AG10803 (cell line): ENCODE measurements around the gene CORIN.

ENCODE experiments used
- DNase-seq: peaks from one replicate; pipeline ENCODE4 v3.0.0; 2010; ENCODE audit warnings: low read depth
- H3K4me3 ChIP-seq: 2 replicates; pipeline ENCODE4 v1.5.1; 2011; ENCODE audit warnings: mild to moderate bottlenecking, low read length, control low read depth
- TF ChIP-seq, protein P1 (sequence below): conservative IDR thresholded peaks from 2 replicates; pipeline ENCODE4 v1.5.1; 2011; ENCODE audit warnings: mild to moderate bottlenecking, low read length, control low read depth, inconsistent platforms

CORIN gene

DNA sequence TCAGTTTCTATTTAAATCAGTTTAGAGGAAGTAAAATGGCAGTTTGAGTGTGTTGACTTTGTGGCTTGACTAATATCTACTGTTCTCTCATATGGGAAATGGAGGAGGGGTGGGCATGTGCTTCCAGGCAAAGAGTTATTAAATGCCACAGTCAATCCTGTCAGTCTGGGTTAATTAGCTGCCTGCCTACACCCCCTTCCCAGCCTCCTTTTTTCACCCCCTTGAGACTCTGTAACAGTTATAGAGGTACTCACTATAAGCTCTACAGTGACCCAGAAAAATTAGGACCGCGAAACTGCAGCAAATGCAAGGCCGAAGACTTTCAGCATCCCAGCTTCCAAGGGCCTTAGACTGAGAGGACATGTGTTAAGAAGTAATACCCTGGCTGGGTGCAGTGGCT is 165.2 kb downstream of the CORIN start:
- no peak for DNase-seq
- TF ChIP-seq, protein P1, sequence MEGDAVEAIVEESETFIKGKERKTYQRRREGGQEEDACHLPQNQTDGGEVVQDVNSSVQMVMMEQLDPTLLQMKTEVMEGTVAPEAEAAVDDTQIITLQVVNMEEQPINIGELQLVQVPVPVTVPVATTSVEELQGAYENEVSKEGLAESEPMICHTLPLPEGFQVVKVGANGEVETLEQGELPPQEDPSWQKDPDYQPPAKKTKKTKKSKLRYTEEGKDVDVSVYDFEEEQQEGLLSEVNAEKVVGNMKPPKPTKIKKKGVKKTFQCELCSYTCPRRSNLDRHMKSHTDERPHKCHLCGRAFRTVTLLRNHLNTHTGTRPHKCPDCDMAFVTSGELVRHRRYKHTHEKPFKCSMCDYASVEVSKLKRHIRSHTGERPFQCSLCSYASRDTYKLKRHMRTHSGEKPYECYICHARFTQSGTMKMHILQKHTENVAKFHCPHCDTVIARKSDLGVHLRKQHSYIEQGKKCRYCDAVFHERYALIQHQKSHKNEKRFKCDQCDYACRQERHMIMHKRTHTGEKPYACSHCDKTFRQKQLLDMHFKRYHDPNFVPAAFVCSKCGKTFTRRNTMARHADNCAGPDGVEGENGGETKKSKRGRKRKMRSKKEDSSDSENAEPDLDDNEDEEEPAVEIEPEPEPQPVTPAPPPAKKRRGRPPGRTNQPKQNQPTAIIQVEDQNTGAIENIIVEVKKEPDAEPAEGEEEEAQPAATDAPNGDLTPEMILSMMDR = no peak
- no peak overlapping the region for H3K4me3 ChIP-seq

DNA sequence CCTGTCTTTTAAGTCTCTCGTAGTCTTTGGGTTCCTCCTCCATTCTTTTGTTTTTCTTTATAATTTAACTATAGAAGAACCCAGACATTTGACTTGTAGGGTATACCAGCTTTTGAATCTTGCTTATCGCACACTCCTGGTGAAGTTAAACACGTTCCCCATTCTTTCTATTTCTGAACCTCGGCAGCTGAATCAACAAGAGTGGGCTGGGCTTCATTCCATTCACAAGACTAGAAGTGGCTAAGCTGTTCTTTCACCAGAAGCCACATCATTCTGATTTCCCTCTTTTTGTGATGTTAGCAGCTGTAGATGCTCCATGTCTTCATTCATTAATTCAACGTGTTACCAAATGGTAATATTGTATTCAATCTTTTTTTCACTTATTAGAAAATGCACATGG is 167.9 kb downstream of the CORIN start:
- TF ChIP-seq, protein P1 = no peak
- no peak overlapping the region for H3K4me3 ChIP-seq
- DNase-seq = no peak

GRCh38 chr4:47668810-47669408 is 169.0 kb downstream of the CORIN start:
- DNase-seq = peak; percentile 61
- TF ChIP-seq, protein P1 = peak; percentile 79
- no peak overlapping the region for H3K4me3 ChIP-seq

DNA sequence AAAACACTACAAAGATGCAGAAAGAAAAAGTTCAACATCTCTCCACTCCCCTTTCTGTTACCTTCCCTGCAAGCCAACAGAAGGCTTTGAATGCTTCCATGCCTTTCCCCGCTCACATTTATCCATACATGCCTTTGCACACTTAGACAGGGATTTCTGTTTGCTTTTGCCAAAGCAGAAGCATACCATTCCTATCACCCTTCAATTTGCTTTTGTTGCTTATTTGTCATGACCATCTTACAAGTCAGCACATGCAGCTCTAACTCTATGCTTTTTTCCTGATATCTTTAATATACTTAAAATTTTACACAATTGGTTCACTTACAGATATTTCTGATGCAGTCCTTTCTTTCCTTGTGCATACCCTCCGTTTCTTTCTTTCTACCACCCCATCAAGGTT is 169.6 kb downstream of the CORIN start:
- no peak for DNase-seq

DNA sequence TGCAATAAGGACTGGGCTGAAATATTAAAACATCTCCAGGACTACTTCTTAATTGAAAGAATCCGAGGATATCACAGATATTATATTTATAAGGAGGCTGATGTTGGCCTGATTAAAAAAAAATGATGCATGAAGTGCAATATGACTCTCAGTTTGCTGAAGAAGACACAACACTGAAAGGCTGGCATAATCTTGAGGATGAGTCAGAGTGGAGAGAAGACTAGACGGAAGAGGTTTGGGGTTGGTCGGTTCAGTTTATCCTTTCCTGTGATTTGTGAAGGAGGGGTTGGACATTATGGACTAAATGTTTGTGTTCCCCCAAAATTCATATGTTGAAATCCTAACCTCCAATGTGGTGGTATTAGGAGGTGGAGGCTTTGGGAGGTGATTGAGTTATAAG is 170.3 kb downstream of the CORIN start:
- TF ChIP-seq, protein P1 = no peak
- no peak overlapping the region for H3K4me3 ChIP-seq
- no peak for DNase-seq

More for the DNA sequence above, 169.6 kb downstream of the CORIN start:
- TF ChIP-seq, protein P1 = no peak
- no peak overlapping the region for H3K4me3 ChIP-seq

DNA sequence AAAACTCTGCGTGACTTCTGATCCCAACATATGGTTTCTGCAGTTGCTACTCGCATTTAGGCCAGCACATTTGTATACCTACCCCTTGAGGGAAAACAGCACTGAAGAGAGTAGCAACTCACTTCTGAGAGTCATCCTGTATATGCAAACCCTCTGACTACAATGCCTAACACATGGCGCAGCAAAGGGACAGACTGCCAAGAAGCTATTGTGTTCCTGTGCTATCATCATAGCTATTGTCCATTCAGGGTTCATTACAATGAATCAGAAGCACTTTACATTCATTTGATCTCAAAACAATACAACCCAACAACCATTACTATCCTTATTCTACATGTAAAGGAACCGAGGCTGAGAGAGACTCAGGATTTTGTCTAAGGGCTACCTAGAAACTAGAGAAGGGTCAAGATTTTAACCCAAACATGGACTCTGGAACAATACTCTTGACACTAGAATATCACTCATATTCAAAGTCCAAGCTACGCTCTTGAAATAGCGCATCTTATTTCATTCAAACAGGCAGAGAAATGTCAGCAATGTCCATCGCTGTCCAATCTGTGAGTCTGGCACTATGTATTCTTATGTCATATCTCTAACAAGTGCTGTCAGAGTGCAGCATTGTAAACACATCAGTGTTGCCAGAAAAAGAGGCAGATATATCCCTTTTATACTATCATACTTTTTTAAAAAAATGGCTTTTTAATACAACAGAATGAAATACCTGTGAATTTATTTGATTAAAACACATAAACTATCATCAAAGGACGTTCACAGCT is 173.6 kb downstream of the CORIN start:
- H3K4me3 ChIP-seq = no peak overlapping the region
- TF ChIP-seq, protein P1 = no peak
- DNase-seq = no peak

DNA sequence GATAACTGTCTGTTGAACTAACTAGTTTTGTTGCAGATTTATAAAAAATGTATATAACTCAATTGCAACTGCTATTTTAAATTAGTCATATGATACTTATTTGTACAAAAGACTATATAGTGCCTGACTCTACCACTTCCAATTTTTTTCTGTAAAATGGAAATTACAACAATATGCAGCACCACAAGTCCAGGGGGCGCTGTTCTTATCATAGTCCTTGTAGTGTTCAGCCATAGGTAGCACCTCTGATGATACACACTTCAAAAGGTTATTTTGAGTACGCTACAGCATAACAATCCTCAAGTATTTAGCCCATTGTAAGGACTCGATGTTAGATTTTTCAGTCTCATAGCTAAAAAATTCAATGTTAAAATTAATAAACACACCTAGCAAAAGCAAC is 174.9 kb downstream of the CORIN start:
- DNase-seq = no peak
- TF ChIP-seq, protein P1 = peak; percentile 24; the same call in 1 of the 2 replicates

More for the DNA sequence above, 174.9 kb downstream of the CORIN start:
- no peak overlapping the region for H3K4me3 ChIP-seq
